ENCODE data around the gene TSHZ1.

The TSHZ1 gene

DNA sequence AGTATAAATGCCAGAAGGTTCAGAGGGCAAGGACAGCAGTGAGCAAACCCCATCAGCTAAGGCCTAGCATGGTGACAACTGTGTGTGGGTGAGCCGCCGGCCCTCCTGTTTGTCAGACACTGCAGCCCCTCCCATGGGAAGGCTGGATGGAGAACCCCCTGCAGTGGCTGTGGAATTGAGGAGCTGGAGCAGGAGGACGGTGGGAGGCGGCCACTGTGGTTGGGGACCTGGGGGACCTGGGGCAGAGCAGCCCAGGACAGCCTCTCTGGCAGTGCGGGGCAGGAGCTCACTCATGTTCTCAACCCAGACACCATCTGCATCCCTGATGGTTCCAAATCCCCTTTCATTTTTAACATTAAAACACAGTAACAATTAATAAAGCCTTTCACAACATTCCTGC is 68.8 kb downstream of the TSHZ1 start:
- no peak overlapping the region for H3K4me3 ChIP-seq (ENCODE audit: low read length)
- no peak overlapping the region for H3K9ac ChIP-seq (ENCODE audit: low read length)
- no peaks in the 10 kb centered on the region for H3K27me3 ChIP-seq (ENCODE audit: control insufficient read depth, insufficient read depth, low read length)
- no peaks in the 10 kb centered on the region for H3K9me3 ChIP-seq (ENCODE audit: control insufficient read depth, low read length)
- peaks cover 11% of the 10 kb centered on the region for H3K4me1 ChIP-seq (ENCODE audit: control insufficient read depth, insufficient read depth, low read length)
- H3K36me3 ChIP-seq (ENCODE audit: control insufficient read depth, insufficient read depth, low read length) = no peaks in the 10 kb centered on the region

DNA sequence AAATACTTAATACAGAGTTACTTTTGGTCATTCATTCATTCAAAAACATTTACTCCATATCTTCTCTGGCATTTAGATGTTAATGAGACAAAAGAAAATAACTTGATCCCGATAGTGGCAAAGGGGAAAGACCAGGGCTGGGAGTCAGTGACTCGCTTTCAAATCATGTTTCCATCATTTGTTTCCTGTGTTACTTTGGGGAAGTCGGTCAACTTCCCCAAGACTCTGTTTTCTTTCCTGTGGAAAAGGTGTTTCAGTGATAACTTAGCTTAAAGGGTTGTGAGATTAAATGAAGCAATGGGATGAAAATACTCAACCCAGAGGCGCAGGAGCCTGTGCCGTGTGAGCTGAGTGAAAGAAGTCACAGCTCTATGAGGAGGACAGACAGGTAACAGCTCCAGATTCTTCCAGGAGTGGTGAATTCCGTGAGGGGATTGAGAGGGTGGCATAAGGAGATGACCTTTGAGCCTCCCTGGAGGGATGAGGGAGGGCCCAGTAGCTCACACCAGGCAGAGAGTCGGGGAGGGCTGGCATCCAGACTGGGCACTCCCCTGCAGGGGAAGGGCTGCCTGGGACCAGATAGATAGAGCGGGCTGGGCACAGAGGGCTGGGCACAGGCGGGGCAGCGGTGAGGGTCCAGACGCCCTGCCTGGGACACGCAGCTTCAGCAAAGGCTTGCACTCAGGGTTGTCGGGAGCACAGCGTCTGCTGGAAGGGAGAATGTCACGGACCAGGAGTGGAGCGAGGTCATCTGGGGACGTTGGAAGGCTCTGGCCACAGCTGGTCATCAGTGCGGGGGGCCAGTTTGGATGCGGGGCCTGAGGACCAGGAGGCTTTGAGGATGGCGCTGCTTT is 70.1 kb downstream of the TSHZ1 start:
- Histone ChIP-seq H3K4me3 (ENCODE audit: low read length) (no peak overlapping the region), H3K27me3 (ENCODE audit: control insufficient read depth, insufficient read depth, low read length) (no peaks in the 10 kb centered on the region), H3K36me3 (ENCODE audit: control insufficient read depth, insufficient read depth, low read length) (no peaks in the 10 kb centered on the region), H3K4me1 (ENCODE audit: control insufficient read depth, insufficient read depth, low read length) (peaks cover 11% of the 10 kb centered on the region), H3K9me3 (ENCODE audit: control insufficient read depth, low read length) (no peaks in the 10 kb centered on the region), H3K9ac (ENCODE audit: low read length) (no peak overlapping the region)

DNA sequence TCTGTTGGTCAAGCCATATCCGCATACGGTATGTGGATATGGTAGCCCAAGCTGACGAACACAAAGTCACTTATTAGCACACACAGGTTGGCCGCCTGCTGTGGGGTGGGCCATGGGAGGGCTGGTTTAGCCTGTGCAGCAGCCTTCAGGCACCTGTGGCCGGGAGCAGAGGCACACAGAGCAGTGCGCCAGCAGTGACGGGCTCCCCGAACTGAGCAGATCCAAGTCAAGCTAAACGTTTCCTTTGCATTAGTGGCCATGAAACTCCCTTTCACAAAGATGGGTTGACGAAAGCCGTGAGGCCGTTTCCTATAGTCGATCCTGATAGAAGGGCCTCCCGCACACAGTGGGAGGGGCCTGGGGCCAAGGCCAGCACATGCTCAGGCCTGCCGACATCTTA is 72.1 kb downstream of the TSHZ1 start:
- H3K27me3 ChIP-seq (ENCODE audit: control insufficient read depth, insufficient read depth, low read length) = no peaks in the 10 kb centered on the region
- H3K9me3 ChIP-seq (ENCODE audit: control insufficient read depth, low read length) = no peaks in the 10 kb centered on the region
- no peaks in the 10 kb centered on the region for H3K36me3 ChIP-seq (ENCODE audit: control insufficient read depth, insufficient read depth, low read length)
- H3K9ac ChIP-seq (ENCODE audit: low read length) = no peak overlapping the region
- peaks cover 11% of the 10 kb centered on the region for H3K4me1 ChIP-seq (ENCODE audit: control insufficient read depth, insufficient read depth, low read length)
- no peak overlapping the region for H3K4me3 ChIP-seq (ENCODE audit: low read length)

DNA sequence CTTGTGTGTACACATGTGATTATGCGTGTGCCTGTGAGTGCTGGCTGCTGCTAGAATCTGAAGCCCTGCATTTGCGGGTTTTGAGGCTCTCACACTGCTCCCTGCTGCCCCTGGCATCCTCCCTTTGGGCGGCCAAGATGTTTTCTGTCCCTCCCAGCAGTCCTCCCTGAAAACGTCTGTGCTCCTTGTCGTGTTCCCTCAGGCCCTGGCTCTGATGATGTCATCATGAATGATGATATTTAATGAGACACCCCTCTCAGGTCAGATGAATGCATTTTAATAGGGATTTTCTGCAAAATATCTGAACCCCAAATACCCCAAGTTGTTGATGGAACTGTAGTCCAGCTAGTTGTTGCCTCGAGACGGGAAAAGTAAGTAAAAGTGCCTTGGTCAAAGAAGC is 73.1 kb downstream of the TSHZ1 start:
- Histone ChIP-seq H3K27me3 (ENCODE audit: control insufficient read depth, insufficient read depth, low read length) (no peaks in the 10 kb centered on the region), H3K4me3 (ENCODE audit: low read length) (no peak overlapping the region), H3K36me3 (ENCODE audit: control insufficient read depth, insufficient read depth, low read length) (no peaks in the 10 kb centered on the region), H3K9ac (ENCODE audit: low read length) (no peak overlapping the region), H3K9me3 (ENCODE audit: control insufficient read depth, low read length) (no peaks in the 10 kb centered on the region), H3K4me1 (ENCODE audit: control insufficient read depth, insufficient read depth, low read length) (peaks cover 11% of the 10 kb centered on the region)

DNA sequence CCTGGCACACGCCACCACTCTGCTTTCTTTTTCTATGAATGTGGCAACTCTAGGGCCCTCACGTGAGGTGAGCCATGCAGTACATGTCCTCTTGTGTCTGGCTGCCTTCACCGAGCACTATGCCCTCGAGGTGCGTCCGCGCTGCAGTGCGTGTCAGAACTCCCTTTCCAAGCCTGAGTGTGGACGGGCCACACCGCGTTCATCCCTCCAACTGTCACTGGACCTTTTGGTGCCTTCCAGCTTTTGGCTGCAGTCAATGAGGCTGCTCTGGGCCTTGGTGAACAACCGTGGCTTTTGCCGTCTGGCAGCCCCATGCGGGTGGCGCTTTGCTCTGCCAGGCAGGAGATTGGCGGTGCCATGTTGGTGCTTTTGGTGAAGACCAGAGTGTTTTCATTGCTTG is 74.0 kb downstream of the TSHZ1 start:
- no peak overlapping the region for H3K9ac ChIP-seq (ENCODE audit: low read length)
- H3K9me3 ChIP-seq (ENCODE audit: control insufficient read depth, low read length) = no peaks in the 10 kb centered on the region
- H3K36me3 ChIP-seq (ENCODE audit: control insufficient read depth, insufficient read depth, low read length) = no peaks in the 10 kb centered on the region
- H3K4me3 ChIP-seq (ENCODE audit: low read length) = no peak overlapping the region
- H3K27me3 ChIP-seq (ENCODE audit: control insufficient read depth, insufficient read depth, low read length) = no peaks in the 10 kb centered on the region
- H3K4me1 ChIP-seq (ENCODE audit: control insufficient read depth, insufficient read depth, low read length) = peaks cover 11% of the 10 kb centered on the region

DNA sequence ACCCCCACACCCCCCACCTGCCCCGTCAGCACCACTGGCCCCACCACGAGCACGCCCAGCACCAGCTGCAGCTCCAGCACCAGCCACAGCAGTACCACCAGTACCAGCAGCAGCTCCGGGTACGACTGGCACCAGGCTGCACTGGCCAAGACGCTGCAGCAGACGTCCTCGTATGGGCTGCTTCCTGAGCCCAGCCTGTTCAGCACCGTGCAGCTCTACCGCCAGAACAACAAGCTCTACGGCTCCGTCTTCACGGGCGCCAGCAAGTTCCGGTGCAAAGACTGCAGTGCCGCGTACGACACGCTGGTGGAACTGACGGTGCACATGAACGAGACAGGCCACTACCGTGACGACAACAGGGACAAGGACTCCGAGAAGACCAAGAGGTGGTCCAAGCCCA is 75.3 kb downstream of the TSHZ1 start:
- Histone ChIP-seq H3K9ac (ENCODE audit: low read length) (no peak overlapping the region), H3K9me3 (ENCODE audit: control insufficient read depth, low read length) (no peaks in the 10 kb centered on the region), H3K4me1 (ENCODE audit: control insufficient read depth, insufficient read depth, low read length) (peaks cover 5% of the 10 kb centered on the region), H3K27me3 (ENCODE audit: control insufficient read depth, insufficient read depth, low read length) (no peaks in the 10 kb centered on the region), H3K36me3 (ENCODE audit: control insufficient read depth, insufficient read depth, low read length) (no peaks in the 10 kb centered on the region), H3K4me3 (ENCODE audit: low read length) (no peak overlapping the region)

DNA sequence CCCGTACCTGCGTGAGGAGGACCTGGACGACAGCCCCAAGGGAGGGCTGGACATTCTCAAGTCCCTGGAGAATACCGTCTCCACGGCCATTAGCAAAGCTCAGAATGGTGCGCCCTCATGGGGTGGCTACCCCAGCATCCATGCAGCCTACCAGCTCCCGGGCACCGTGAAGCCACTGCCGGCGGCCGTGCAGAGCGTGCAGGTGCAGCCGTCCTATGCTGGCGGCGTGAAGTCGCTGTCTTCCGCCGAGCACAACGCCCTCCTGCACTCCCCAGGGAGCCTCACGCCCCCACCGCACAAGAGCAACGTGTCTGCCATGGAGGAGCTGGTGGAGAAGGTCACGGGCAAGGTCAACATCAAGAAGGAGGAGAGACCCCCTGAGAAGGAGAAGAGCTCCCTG is 76.4 kb downstream of the TSHZ1 start:
- Histone ChIP-seq H3K9ac (ENCODE audit: low read length) (no peak overlapping the region), H3K9me3 (ENCODE audit: control insufficient read depth, low read length) (no peaks in the 10 kb centered on the region), H3K4me3 (ENCODE audit: low read length) (no peak overlapping the region), H3K4me1 (ENCODE audit: control insufficient read depth, insufficient read depth, low read length) (no peaks in the 10 kb centered on the region), H3K27me3 (ENCODE audit: control insufficient read depth, insufficient read depth, low read length) (no peaks in the 10 kb centered on the region), H3K36me3 (ENCODE audit: control insufficient read depth, insufficient read depth, low read length) (no peaks in the 10 kb centered on the region)

DNA sequence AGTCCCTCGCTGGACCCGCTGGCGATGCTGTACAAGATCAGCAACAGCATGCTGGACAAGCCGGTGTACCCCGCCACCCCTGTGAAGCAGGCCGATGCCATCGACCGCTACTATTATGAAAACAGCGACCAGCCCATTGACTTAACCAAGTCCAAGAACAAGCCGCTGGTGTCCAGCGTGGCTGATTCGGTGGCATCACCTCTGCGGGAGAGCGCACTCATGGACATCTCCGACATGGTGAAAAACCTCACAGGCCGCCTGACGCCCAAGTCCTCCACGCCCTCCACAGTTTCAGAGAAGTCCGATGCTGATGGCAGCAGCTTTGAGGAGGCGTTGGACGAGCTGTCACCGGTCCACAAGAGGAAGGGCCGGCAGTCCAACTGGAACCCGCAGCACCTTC is 77.1 kb downstream of the TSHZ1 start:
- Histone ChIP-seq H3K36me3 (ENCODE audit: control insufficient read depth, insufficient read depth, low read length) (no peaks in the 10 kb centered on the region), H3K4me3 (ENCODE audit: low read length) (no peak overlapping the region), H3K27me3 (ENCODE audit: control insufficient read depth, insufficient read depth, low read length) (no peaks in the 10 kb centered on the region), H3K4me1 (ENCODE audit: control insufficient read depth, insufficient read depth, low read length) (no peaks in the 10 kb centered on the region), H3K9ac (ENCODE audit: low read length) (no peak overlapping the region), H3K9me3 (ENCODE audit: control insufficient read depth, low read length) (no peaks in the 10 kb centered on the region)

DNA sequence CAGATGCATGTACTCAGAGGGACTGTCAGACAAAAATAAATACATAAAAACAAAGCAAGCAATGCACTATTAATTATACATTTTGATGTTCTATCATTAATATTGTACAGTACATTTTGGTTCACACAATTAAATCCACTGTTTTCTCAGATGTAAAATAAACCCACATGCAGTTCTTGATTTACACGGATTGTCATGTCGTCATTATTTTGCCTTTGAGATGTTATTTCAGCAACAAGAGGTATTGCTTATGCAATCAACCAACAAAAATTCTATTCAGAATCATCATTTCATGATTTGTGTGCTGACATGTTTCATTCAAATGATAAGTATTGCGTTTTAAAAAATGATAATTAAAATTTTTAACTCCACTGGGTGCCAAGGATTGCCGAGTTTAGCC is 79.2 kb downstream of the TSHZ1 start:
- Histone ChIP-seq H3K9ac (ENCODE audit: low read length) (no peak overlapping the region), H3K4me3 (ENCODE audit: low read length) (no peak overlapping the region), H3K9me3 (ENCODE audit: control insufficient read depth, low read length) (no peaks in the 10 kb centered on the region), H3K27me3 (ENCODE audit: control insufficient read depth, insufficient read depth, low read length) (no peaks in the 10 kb centered on the region), H3K4me1 (ENCODE audit: control insufficient read depth, insufficient read depth, low read length) (no peaks in the 10 kb centered on the region), H3K36me3 (ENCODE audit: control insufficient read depth, insufficient read depth, low read length) (no peaks in the 10 kb centered on the region)

DNA sequence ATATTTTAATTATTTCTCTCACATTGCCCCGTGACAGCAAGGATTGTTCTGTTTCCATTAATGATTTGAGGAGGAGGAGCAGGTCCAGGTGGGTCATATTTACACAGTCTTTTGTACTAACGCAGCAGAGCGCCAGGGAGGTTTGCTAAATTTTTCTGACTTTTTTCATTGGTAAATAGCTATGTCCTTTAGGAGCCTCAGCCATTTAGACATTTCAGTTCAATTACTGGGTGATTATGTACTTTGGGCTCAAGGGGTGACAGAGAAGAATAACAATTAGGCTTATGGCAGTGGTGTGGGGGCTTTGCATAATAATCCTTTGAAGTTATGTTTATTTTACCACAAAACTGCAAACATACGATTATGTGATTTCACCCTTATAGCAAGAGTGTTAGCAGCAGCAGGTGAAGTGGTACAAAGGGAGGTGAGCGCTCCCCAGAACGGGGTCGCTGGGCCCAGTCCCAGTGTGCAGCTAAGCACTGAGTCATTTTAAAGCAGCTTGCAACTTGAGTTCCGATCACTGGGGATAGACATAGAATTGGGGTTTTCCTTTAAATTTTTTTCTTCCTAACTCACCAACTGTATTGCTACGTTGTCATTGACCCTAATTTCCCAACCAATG is 80.3 kb downstream of the TSHZ1 start:
- Histone ChIP-seq H3K9me3 (ENCODE audit: control insufficient read depth, low read length) (no peaks in the 10 kb centered on the region), H3K27me3 (ENCODE audit: control insufficient read depth, insufficient read depth, low read length) (no peaks in the 10 kb centered on the region), H3K4me1 (ENCODE audit: control insufficient read depth, insufficient read depth, low read length) (no peaks in the 10 kb centered on the region), H3K36me3 (ENCODE audit: control insufficient read depth, insufficient read depth, low read length) (no peaks in the 10 kb centered on the region), H3K9ac (ENCODE audit: low read length) (no peak overlapping the region), H3K4me3 (ENCODE audit: low read length) (no peak overlapping the region)

DNA sequence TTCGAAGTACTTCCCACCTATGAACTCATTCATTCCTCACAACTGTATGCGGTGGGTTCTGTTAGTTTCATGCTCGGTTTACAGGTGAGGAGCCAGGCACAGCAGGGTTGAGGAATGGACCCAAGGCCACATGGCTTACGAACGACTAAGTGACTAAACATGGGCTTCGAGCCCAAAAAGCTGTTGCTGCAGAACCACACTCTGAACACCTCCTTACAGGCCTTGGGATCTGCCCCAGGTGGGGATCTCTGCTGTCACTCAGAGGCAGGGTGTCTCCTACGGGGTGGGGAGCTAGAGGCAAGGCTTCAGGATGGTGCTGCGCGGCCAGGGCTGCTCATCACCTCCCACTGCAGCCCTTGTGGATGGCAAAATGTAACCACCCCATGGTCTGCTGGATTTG is 80.9 kb downstream of the TSHZ1 start:
- Histone ChIP-seq H3K36me3 (ENCODE audit: control insufficient read depth, insufficient read depth, low read length) (no peaks in the 10 kb centered on the region), H3K27me3 (ENCODE audit: control insufficient read depth, insufficient read depth, low read length) (no peaks in the 10 kb centered on the region), H3K4me3 (ENCODE audit: low read length) (no peak overlapping the region), H3K9ac (ENCODE audit: low read length) (no peak overlapping the region), H3K9me3 (ENCODE audit: control insufficient read depth, low read length) (no peaks in the 10 kb centered on the region), H3K4me1 (ENCODE audit: control insufficient read depth, insufficient read depth, low read length) (no peaks in the 10 kb centered on the region)

DNA sequence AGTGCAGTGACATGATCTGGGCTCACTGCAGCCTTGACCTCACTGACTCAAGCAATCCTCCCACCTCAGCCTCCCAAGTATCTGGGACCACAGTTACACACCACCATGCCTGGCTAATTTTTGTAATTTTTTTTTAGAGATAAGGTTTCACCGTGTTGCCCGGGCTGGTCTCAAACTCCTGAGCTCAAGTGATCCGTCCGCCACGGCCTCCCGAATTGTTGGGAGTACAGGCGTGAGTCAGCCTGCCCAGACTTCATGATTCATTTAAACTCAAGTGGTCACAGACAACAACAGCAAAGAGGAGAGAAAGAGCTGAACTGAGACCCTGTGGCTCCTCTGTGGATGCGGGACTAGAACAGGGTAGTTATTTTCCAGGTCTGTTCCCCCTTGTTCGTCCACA is 83.0 kb downstream of the TSHZ1 start:
- no peaks in the 10 kb centered on the region for H3K36me3 ChIP-seq (ENCODE audit: control insufficient read depth, insufficient read depth, low read length)
- no peak overlapping the region for H3K4me3 ChIP-seq (ENCODE audit: low read length)
- H3K9ac ChIP-seq (ENCODE audit: low read length) = no peak overlapping the region
- no peaks in the 10 kb centered on the region for H3K4me1 ChIP-seq (ENCODE audit: control insufficient read depth, insufficient read depth, low read length)
- no peaks in the 10 kb centered on the region for H3K27me3 ChIP-seq (ENCODE audit: control insufficient read depth, insufficient read depth, low read length)
- H3K9me3 ChIP-seq (ENCODE audit: control insufficient read depth, low read length) = no peaks in the 10 kb centered on the region
